ENCODE results near the gene TENM3.

TENM3 gene

GRCh38 chr4:182252220-182252619 is 9.0 kb downstream of the TENM3 start:
- Mint-ChIP-seq H3K27ac (no peak overlapping the region), H3K27me3 (no peaks in the 10 kb centered on the region), H3K4me1 (ENCODE audit: low read depth) (no peaks in the 10 kb centered on the region), H3K36me3 (ENCODE audit: low read depth) (no peaks in the 10 kb centered on the region), H3K9me3 (no peaks in the 10 kb centered on the region), H3K4me3 (no peak overlapping the region)
- intact Hi-C loops (cut with micrococcal nuclease) = no loop called here

GRCh38 chr4:182254026-182254780 is 11.0 kb downstream of the TENM3 start:
- Mint-ChIP-seq H3K9me3 (no peaks in the 10 kb centered on the region), H3K27me3 (no peaks in the 10 kb centered on the region), H3K27ac (no peak overlapping the region), H3K4me3 (no peak overlapping the region), H3K4me1 (ENCODE audit: low read depth) (no peaks in the 10 kb centered on the region), H3K36me3 (ENCODE audit: low read depth) (no peaks in the 10 kb centered on the region)
- intact Hi-C loops (cut with micrococcal nuclease) = no loop called here

- Mint-ChIP-seq H3K27me3 (no peaks in the 10 kb centered on the region), H3K4me1 (ENCODE audit: low read depth) (no peaks in the 10 kb centered on the region), H3K4me3 (no peak overlapping the region), H3K9me3 (no peaks in the 10 kb centered on the region), H3K36me3 (ENCODE audit: low read depth) (no peaks in the 10 kb centered on the region), H3K27ac (no peak overlapping the region)
- intact Hi-C loops (cut with micrococcal nuclease) = no loop called here
These were observed 12.4 kb downstream of the TENM3 start for GRCh38 chr4:182255441-182256190.

GRCh38 chr4:182257016-182257415 is 13.8 kb downstream of the TENM3 start:
- Mint-ChIP-seq H3K4me3 (no peak overlapping the region), H3K27ac (no peak overlapping the region), H3K4me1 (ENCODE audit: low read depth) (no peaks in the 10 kb centered on the region), H3K36me3 (ENCODE audit: low read depth) (no peaks in the 10 kb centered on the region), H3K27me3 (no peaks in the 10 kb centered on the region), H3K9me3 (no peaks in the 10 kb centered on the region)
- intact Hi-C loops (cut with micrococcal nuclease) = no loop called here

GRCh38 chr4:182257503-182257902 is 14.3 kb downstream of the TENM3 start:
- H3K9me3 Mint-ChIP-seq = no peaks in the 10 kb centered on the region
- H3K36me3 Mint-ChIP-seq (ENCODE audit: low read depth) = no peaks in the 10 kb centered on the region
- no peaks in the 10 kb centered on the region for H3K27me3 Mint-ChIP-seq
- intact Hi-C loops (cut with micrococcal nuclease) = no loop called here
- H3K4me3 Mint-ChIP-seq = no peak overlapping the region
- H3K4me1 Mint-ChIP-seq (ENCODE audit: low read depth) = no peaks in the 10 kb centered on the region
- H3K27ac Mint-ChIP-seq = no peak overlapping the region

GRCh38 chr4:182258441-182259000 is 15.3 kb downstream of the TENM3 start:
- no peaks in the 10 kb centered on the region for H3K4me1 Mint-ChIP-seq (ENCODE audit: low read depth)
- H3K27ac Mint-ChIP-seq = no peak overlapping the region
- intact Hi-C loops (cut with micrococcal nuclease) = no loop called here
- H3K27me3 Mint-ChIP-seq = no peaks in the 10 kb centered on the region
- no peaks in the 10 kb centered on the region for H3K36me3 Mint-ChIP-seq (ENCODE audit: low read depth)
- peaks cover 9% of the 10 kb centered on the region for H3K9me3 Mint-ChIP-seq
- H3K4me3 Mint-ChIP-seq = no peak overlapping the region

- Mint-ChIP-seq H3K27me3 (no peaks in the 10 kb centered on the region), H3K9me3 (peaks cover 15% of the 10 kb centered on the region), H3K27ac (no peak overlapping the region), H3K4me3 (no peak overlapping the region), H3K36me3 (ENCODE audit: low read depth) (no peaks in the 10 kb centered on the region), H3K4me1 (ENCODE audit: low read depth) (no peaks in the 10 kb centered on the region)
- intact Hi-C loops (cut with micrococcal nuclease) = no loop called here
These were observed 18.5 kb downstream of the TENM3 start for GRCh38 chr4:182261651-182262223.

GRCh38 chr4:182263562-182263961 is 20.4 kb downstream of the TENM3 start:
- H3K4me3 Mint-ChIP-seq = no peak overlapping the region
- intact Hi-C loops (cut with micrococcal nuclease) = no loop called here
- H3K27me3 Mint-ChIP-seq = no peaks in the 10 kb centered on the region
- peaks cover 16% of the 10 kb centered on the region for H3K9me3 Mint-ChIP-seq
- H3K27ac Mint-ChIP-seq = no peak overlapping the region
- no peaks in the 10 kb centered on the region for H3K36me3 Mint-ChIP-seq (ENCODE audit: low read depth)
- H3K4me1 Mint-ChIP-seq (ENCODE audit: low read depth) = no peaks in the 10 kb centered on the region

GRCh38 chr4:182264139-182264752 is 21.0 kb downstream of the TENM3 start:
- H3K36me3 Mint-ChIP-seq (ENCODE audit: low read depth) = no peaks in the 10 kb centered on the region
- H3K4me1 Mint-ChIP-seq (ENCODE audit: low read depth) = no peaks in the 10 kb centered on the region
- no peak overlapping the region for H3K27ac Mint-ChIP-seq
- no peak overlapping the region for H3K4me3 Mint-ChIP-seq
- peaks cover 23% of the 10 kb centered on the region for H3K9me3 Mint-ChIP-seq
- H3K27me3 Mint-ChIP-seq = no peaks in the 10 kb centered on the region
- intact Hi-C loops (cut with micrococcal nuclease) = no loop called here

GRCh38 chr4:182265881-182266280 is 22.7 kb downstream of the TENM3 start:
- no peak overlapping the region for H3K27ac Mint-ChIP-seq
- intact Hi-C loops (cut with micrococcal nuclease) = no loop called here
- H3K4me3 Mint-ChIP-seq = no peak overlapping the region
- no peaks in the 10 kb centered on the region for H3K36me3 Mint-ChIP-seq (ENCODE audit: low read depth)
- peaks cover 32% of the 10 kb centered on the region for H3K9me3 Mint-ChIP-seq
- no peaks in the 10 kb centered on the region for H3K4me1 Mint-ChIP-seq (ENCODE audit: low read depth)
- no peaks in the 10 kb centered on the region for H3K27me3 Mint-ChIP-seq

GRCh38 chr4:182267048-182267447 is 23.8 kb downstream of the TENM3 start:
- Mint-ChIP-seq H3K4me3 (no peak overlapping the region), H3K9me3 (peaks cover 44% of the 10 kb centered on the region)
- intact Hi-C loops (cut with micrococcal nuclease) = no loop called here

GRCh38 chr4:182268966-182269365 is 25.8 kb downstream of the TENM3 start:
- Mint-ChIP-seq H3K36me3 (ENCODE audit: low read depth) (no peaks in the 10 kb centered on the region), H3K4me1 (ENCODE audit: low read depth) (no peaks in the 10 kb centered on the region), H3K9me3 (peaks cover 32% of the 10 kb centered on the region), H3K27me3 (no peaks in the 10 kb centered on the region), H3K27ac (no peak overlapping the region), H3K4me3 (no peak overlapping the region)
- intact Hi-C loops (cut with micrococcal nuclease) = no loop called here

More at GRCh38 chr4:182267048-182267447, 23.8 kb downstream of the TENM3 start:
- H3K27me3 Mint-ChIP-seq = no peaks in the 10 kb centered on the region
- no peak overlapping the region for H3K27ac Mint-ChIP-seq
- no peaks in the 10 kb centered on the region for H3K36me3 Mint-ChIP-seq (ENCODE audit: low read depth)
- no peaks in the 10 kb centered on the region for H3K4me1 Mint-ChIP-seq (ENCODE audit: low read depth)

- peaks cover 30% of the 10 kb centered on the region for H3K9me3 Mint-ChIP-seq
- H3K4me3 Mint-ChIP-seq = no peak overlapping the region
- no peaks in the 10 kb centered on the region for H3K4me1 Mint-ChIP-seq (ENCODE audit: low read depth)
- no peaks in the 10 kb centered on the region for H3K27me3 Mint-ChIP-seq
- no peaks in the 10 kb centered on the region for H3K36me3 Mint-ChIP-seq (ENCODE audit: low read depth)
- intact Hi-C loops (cut with micrococcal nuclease) = no loop called here
- H3K27ac Mint-ChIP-seq = no peak overlapping the region
These were observed 28.5 kb downstream of the TENM3 start for GRCh38 chr4:182271731-182272130.

- Mint-ChIP-seq H3K9me3 (peaks cover 30% of the 10 kb centered on the region), H3K27ac (no peak overlapping the region), H3K4me3 (no peak overlapping the region), H3K27me3 (no peaks in the 10 kb centered on the region), H3K36me3 (ENCODE audit: low read depth) (no peaks in the 10 kb centered on the region), H3K4me1 (ENCODE audit: low read depth) (no peaks in the 10 kb centered on the region)
- intact Hi-C loops (cut with micrococcal nuclease) = no loop called here
These were observed 28.9 kb downstream of the TENM3 start for GRCh38 chr4:182272151-182272550.
